T1000 (cell line): ENCODE measurements around the gene TDP2.
"Not testable (repeated sequence)": the region's sequence is repeated elsewhere in the genome, so short reads cannot be mapped to it uniquely, and the experiment has no call there.

ENCODE experiments used
- DNase-seq: peaks from one replicate; lab custom pipeline; 2025; ENCODE audit warnings: mixed read lengths; lab: John Stamatoyannopoulos, UW

The TDP2 gene

GRCh38 chr6:24680582-24680981, 13.9 kb upstream of the TDP2 start:
- no peak for DNase-seq

GRCh38 chr6:24678792-24679352, 12.2 kb upstream of the TDP2 start:
- DNase-seq, result not testable (repeated sequence)

GRCh38 chr6:24673625-24674024, 6.9 kb upstream of the TDP2 start:
- DNase-seq, result no peak

GRCh38 chr6:24672620-24673182, 6.0 kb upstream of the TDP2 start:
- DNase-seq, result no peak

- not testable (repeated sequence) for DNase-seq
Observed at GRCh38 chr6:24671077-24671476, 4.4 kb upstream of the TDP2 start.

- DNase-seq, result not testable (repeated sequence)
Observed at GRCh38 chr6:24670492-24670891, 3.8 kb upstream of the TDP2 start.

GRCh38 chr6:24668997-24669361, 2.3 kb upstream of the TDP2 start:
- DNase-seq, result no peak

GRCh38 chr6:24668066-24668996, 1.6 kb upstream of the TDP2 start:
- DNase-seq, result not testable (repeated sequence)

- no peak for DNase-seq
Observed at GRCh38 chr6:24667378-24667803, 692 bp upstream of the TDP2 start.

- DNase-seq, result no peak
Observed at GRCh38 chr6:24666097-24666640, 530 bp downstream of the TDP2 start.

GRCh38 chr6:24664046-24664987, 2.4 kb downstream of the TDP2 start:
- DNase-seq, result no peak

- no peak for DNase-seq
Observed at GRCh38 chr6:24663189-24663588, 3.5 kb downstream of the TDP2 start.

GRCh38 chr6:24662236-24662635, 4.5 kb downstream of the TDP2 start:
- DNase-seq, result no peak

- not testable (repeated sequence) for DNase-seq
Observed at GRCh38 chr6:24661759-24662158, 4.9 kb downstream of the TDP2 start.

- no peak for DNase-seq
Observed at GRCh38 chr6:24660105-24660504, 6.6 kb downstream of the TDP2 start.

- DNase-seq, result no peak
Observed at GRCh38 chr6:24659561-24659960, 7.1 kb downstream of the TDP2 start.

GRCh38 chr6:24658573-24659560, 7.8 kb downstream of the TDP2 start:
- DNase-seq, result no peak

GRCh38 chr6:24655215-24655614, 11.5 kb downstream of the TDP2 start:
- DNase-seq, result no peak

- DNase-seq, result no peak
Observed at GRCh38 chr6:24650365-24650764, 16.3 kb downstream of the TDP2 start.

- DNase-seq, result no peak
Observed at GRCh38 chr6:24649691-24650090, 17.0 kb downstream of the TDP2 start.
